MCF 10A (cell line): ENCODE data around the gene DAPK2. TPM values are rescaled to one million over a fixed set of nuclear protein-coding genes. Genes with fewer than 3 reads are reported as not detected.

Source experiments
- BruUV-seq: library from RNA; stranded (reverse); fragments of 400-500 nt; replicated peaks from 2 replicates; lab custom pipeline; 2021; lab: Mats Ljungman, UMichigan
- CTCF ChIA-PET: fragments of 300-600 bp; sonication (Branson Sonifier 250); formaldehyde crosslinking; extraction: SDS; loops from one replicate; lab custom pipeline; 2021; ENCODE audit warnings: antibody characterized with exemption, inconsistent platforms; lab: Yijun Ruan, JAX
- POLR2A ChIA-PET: fragments of 300-600, 350-650 bp; sonication (Branson Sonifier 250); formaldehyde crosslinking; extraction: SDS; loops from one replicate; lab custom pipeline; 2020; ENCODE audit warnings: antibody characterized with exemption, inconsistent platforms; lab: Yijun Ruan, JAX
- DNase-seq: peaks from one replicate; pipeline ENCODE4 v3.0.0-alpha.2; 2018; ENCODE audit not compliant: unreplicated experiment
- H3K27ac Mint-ChIP-seq: one replicate; pipeline ENCODE4 v1.8.0; 2022; ENCODE audit warnings: mild to moderate bottlenecking, low read depth, mixed read lengths; ENCODE audit not compliant: unreplicated experiment
- H3K27me3 Mint-ChIP-seq: one replicate; pipeline ENCODE4 v1.8.0; 2022; ENCODE audit warnings: mixed read lengths; ENCODE audit not compliant: insufficient read depth, unreplicated experiment
- H3K36me3 Mint-ChIP-seq: one replicate; pipeline ENCODE4 v1.8.0; 2022; ENCODE audit warnings: mild to moderate bottlenecking, moderate library complexity, mixed read lengths; ENCODE audit not compliant: insufficient read depth, unreplicated experiment
- H3K4me1 Mint-ChIP-seq: one replicate; pipeline ENCODE4 v1.8.0; 2022; ENCODE audit warnings: mixed read lengths; ENCODE audit not compliant: insufficient read depth, unreplicated experiment
- H3K4me3 Mint-ChIP-seq: one replicate; pipeline ENCODE4 v1.8.0; 2022; ENCODE audit warnings: mild to moderate bottlenecking, moderate library complexity, mixed read lengths; ENCODE audit not compliant: unreplicated experiment
- H3K9me3 Mint-ChIP-seq: one replicate; pipeline ENCODE4 v1.8.0; 2022; ENCODE audit warnings: mixed read lengths; ENCODE audit not compliant: unreplicated experiment
- intact Hi-C: fragments of 100-400 bp; cut with micrococcal nuclease; formaldehyde crosslinking; loops from 2 replicates; pipeline ENCODE4 v1.14.1; 2022
- total RNA-seq: library from RNA; stranded (reverse); gene quantifications from 2 replicates; pipeline ENCODE4 v1.2.3, GENCODE V29; 2022
- TF ChIP-seq, protein P1 (sequence below): fragments of 200-600 bp; IDR thresholded peaks from one replicate; pipeline ENCODE4 v1.8.0; 2022; ENCODE audit warnings: antibody characterized with exemption, mild to moderate bottlenecking; ENCODE audit not compliant: unreplicated experiment

The DAPK2 gene
- total RNA-seq, 1 experiment from 2014 or later, result 4.6 TPM

DNA sequence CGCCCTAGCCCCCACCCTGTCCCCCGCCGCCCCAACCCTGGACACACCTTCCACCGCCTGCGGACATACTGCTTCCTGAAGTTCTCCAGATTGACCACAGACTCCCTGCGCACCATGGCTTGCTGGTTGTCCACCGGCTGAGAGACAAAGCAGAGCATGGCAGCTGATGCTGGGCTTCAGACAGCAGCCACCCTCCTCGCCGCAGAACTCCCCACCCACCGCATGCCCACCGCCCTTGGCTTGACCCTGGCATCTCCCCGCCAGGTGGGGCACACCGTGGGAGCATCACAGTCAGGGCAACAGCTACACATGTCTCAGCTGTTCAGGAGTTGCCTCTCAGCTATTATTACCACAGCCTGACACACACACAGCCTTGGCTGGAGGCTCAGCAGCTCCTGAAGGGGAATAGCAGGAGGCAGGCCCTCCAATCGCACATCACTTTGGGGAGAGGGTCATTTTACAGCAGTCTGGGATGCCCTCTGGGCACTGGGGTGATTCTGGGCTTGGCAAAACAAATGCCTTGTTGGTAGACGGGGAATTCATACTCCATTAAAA is 134.1 kb downstream of the DAPK2 start:
- no TSS peak for BruUV-seq
- Mint-ChIP-seq H3K4me3 (no peak overlapping the region), H3K36me3 (no peaks in the 10 kb centered on the region), H3K27me3 (no peaks in the 10 kb centered on the region), H3K4me1 (peaks cover 7% of the 10 kb centered on the region), H3K9me3 (no peaks in the 10 kb centered on the region), H3K27ac (no peak overlapping the region)
- POLR2A ChIA-PET, result no interaction called here
- TF ChIP-seq, protein P1, sequence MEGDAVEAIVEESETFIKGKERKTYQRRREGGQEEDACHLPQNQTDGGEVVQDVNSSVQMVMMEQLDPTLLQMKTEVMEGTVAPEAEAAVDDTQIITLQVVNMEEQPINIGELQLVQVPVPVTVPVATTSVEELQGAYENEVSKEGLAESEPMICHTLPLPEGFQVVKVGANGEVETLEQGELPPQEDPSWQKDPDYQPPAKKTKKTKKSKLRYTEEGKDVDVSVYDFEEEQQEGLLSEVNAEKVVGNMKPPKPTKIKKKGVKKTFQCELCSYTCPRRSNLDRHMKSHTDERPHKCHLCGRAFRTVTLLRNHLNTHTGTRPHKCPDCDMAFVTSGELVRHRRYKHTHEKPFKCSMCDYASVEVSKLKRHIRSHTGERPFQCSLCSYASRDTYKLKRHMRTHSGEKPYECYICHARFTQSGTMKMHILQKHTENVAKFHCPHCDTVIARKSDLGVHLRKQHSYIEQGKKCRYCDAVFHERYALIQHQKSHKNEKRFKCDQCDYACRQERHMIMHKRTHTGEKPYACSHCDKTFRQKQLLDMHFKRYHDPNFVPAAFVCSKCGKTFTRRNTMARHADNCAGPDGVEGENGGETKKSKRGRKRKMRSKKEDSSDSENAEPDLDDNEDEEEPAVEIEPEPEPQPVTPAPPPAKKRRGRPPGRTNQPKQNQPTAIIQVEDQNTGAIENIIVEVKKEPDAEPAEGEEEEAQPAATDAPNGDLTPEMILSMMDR, result no peak
- CTCF ChIA-PET, result interaction anchor here (0.6 to 1.0 kb wide), 2 partner anchors 10 to 546 kb away, joined by 3 read pairs; no protein-coding TSS in a partner anchor
- intact Hi-C loops, result no loop called here
- no peak for DNase-seq

DNA sequence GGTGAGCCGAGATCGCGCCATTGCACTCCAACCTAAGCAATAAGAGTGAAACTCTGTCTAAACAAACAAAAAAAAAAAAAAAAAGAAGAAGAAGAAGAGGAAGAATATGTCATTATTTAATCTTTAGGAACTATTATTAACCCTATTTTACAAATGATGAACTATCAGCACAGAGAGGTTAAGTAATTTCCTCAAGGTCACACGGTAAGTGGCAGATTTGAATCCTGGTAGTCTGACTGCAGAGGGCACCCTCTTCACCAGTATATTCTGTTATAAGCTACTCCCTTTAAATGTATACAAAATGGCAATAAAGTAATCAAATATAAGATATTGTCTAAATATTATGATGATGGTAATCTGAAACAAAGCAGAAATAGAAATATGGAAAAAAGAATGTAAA is 135.1 kb downstream of the DAPK2 start:
- DNase-seq, result no peak
- H3K27ac Mint-ChIP-seq, result no peak overlapping the region
- TF ChIP-seq, protein P1, result no peak
- ChIA-PET CTCF (interaction anchor here (0.6 to 0.8 kb wide), 4 partner anchors 15 to 930 kb away, joined by 3 read pairs; partner anchors contain the start of gene DAPK2), POLR2A (no interaction called here)
- H3K9me3 Mint-ChIP-seq, result no peaks in the 10 kb centered on the region
- H3K36me3 Mint-ChIP-seq, result no peaks in the 10 kb centered on the region
- H3K27me3 Mint-ChIP-seq, result no peaks in the 10 kb centered on the region
- BruUV-seq, result no TSS peak
- intact Hi-C loops, result no loop called here
- H3K4me1 Mint-ChIP-seq, result peaks cover 5% of the 10 kb centered on the region
- H3K4me3 Mint-ChIP-seq, result no peak overlapping the region

GRCh38 chr15:63909819-63910437 is 136.4 kb downstream of the DAPK2 start:
- Mint-ChIP-seq H3K4me1 (no peaks in the 10 kb centered on the region), H3K36me3 (no peaks in the 10 kb centered on the region), H3K9me3 (no peaks in the 10 kb centered on the region), H3K4me3 (no peak overlapping the region), H3K27ac (no peak overlapping the region), H3K27me3 (no peaks in the 10 kb centered on the region)
- intact Hi-C loops, result no loop called here
- ChIA-PET CTCF (interaction anchor here (0.7 kb wide), 2 partner anchors 21 to 27 kb away, joined by 3 to 4 read pairs; no protein-coding TSS in a partner anchor), POLR2A (interaction anchor here (1.6 kb wide), 1 partner anchor 22 kb away, joined by 3 read pairs; no protein-coding TSS in a partner anchor)
- no TSS peak for BruUV-seq
- TF ChIP-seq, protein P1, result no peak
- no peak for DNase-seq

DNA sequence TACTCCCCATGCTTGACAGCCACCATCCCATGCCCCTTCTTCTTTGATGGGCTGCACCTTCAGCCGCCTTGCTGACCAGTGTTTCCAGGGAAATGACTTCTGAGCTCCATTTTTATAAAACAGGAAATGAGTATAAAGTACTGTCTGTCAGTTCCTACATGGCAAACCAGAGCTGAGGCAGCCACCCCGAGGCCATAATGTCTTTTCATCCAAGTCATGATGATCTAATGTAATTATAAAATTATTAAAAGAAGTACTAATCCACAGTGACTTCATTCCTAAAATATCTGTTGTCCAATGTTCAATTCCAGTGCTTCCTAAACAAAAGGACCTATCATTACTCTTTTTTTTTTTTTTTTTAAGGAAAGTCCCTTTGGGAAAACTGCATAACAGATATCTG is 137.3 kb downstream of the DAPK2 start:
- TF ChIP-seq, protein P1, result no peak
- Mint-ChIP-seq H3K4me1 (no peaks in the 10 kb centered on the region), H3K9me3 (no peaks in the 10 kb centered on the region), H3K4me3 (no peak overlapping the region), H3K36me3 (no peaks in the 10 kb centered on the region), H3K27me3 (no peaks in the 10 kb centered on the region), H3K27ac (no peak overlapping the region)
- ChIA-PET POLR2A (interaction anchor here (0.6 to 1.6 kb wide), 2 partner anchors 21 to 973 kb away, joined by 3 read pairs; no protein-coding TSS in a partner anchor), CTCF (interaction anchor here (0.6 to 1.2 kb wide), 5 partner anchors 20 to 1572 kb away, joined by 3 to 6 read pairs (median 4); partner anchors contain the start of gene DAPK2)
- BruUV-seq, result no TSS peak
- no peak for DNase-seq
- intact Hi-C loops, result no loop called here
